CD4-positive, alpha-beta T cell (primary cell): Measurements from ENCODE around the gene NEGR1. TPM values are rescaled to one million over a fixed set of nuclear protein-coding genes. Genes with fewer than 3 reads are reported as not detected.

ENCODE experiments used
- ATAC-seq: fragments of 200-7000 bp; cut with Tn5 transposase; one replicate; pipeline ENCODE4 v1.10.0; 2022; ENCODE audit warnings: mild to moderate bottlenecking; ENCODE audit not compliant: poor library complexity
- CTCF ChIA-PET: fragments of 350-600 bp; sonication (Branson Sonifier 250); formaldehyde crosslinking; loops from one replicate; lab custom pipeline; 2021; ENCODE audit warnings: antibody characterized with exemption, inconsistent platforms; lab: Charles Lee
- POLR2A ChIA-PET: fragments of 350-600 bp; sonication (Branson Sonifier 250); formaldehyde crosslinking; loops from one replicate; lab custom pipeline; 2021; ENCODE audit warnings: antibody characterized with exemption, inconsistent platforms; lab: Charles Lee
- DNase-seq, 14 experiments: peaks; one replicate each; pipeline ENCODE4 v3.0.0-alpha.2; 2013 to 2020; ENCODE audit warnings: mixed read lengths in 2 of 14
- H3K27ac ChIP-seq, 2 donors: one replicate each; pipeline versions ENCODE4 v1.5.1 to v1.7.0; 2013; ENCODE audit warnings: low read length in 2 of 2, low read depth in 1 of 2, mild to moderate bottlenecking in 1 of 2
- H3K27me3 ChIP-seq, 2 experiments: 1 replicate in 1 of 2; 2 replicates in 1 of 2; pipeline versions ENCODE4 v1.6.1 to v1.7.0; 2013; ENCODE audit warnings: low read length in 2 of 2, control low read depth in 1 of 2, mild to moderate bottlenecking in 1 of 2, moderate library complexity in 1 of 2; ENCODE audit not compliant: insufficient read depth in 2 of 2, control insufficient read depth in 1 of 2
- H3K36me3 ChIP-seq: one replicate; pipeline ENCODE4 v1.6.1; 2013; ENCODE audit warnings: low read length, control low read depth; ENCODE audit not compliant: insufficient read depth
- H3K4me1 ChIP-seq: one replicate; pipeline ENCODE4 v1.6.1; 2013; ENCODE audit warnings: low read length, control low read depth; ENCODE audit not compliant: insufficient read depth
- H3K4me3 ChIP-seq: one replicate; pipeline ENCODE4 v1.5.1; 2013; ENCODE audit warnings: mild to moderate bottlenecking, low read length, moderate library complexity
- H3K9me3 ChIP-seq, 2 experiments: 1 replicate in 1 of 2; 2 replicates in 1 of 2; pipeline versions ENCODE4 v1.6.1 to v1.7.0; 2013; ENCODE audit warnings: low read length in 2 of 2, mild to moderate bottlenecking in 2 of 2, control low read depth in 1 of 2, moderate library complexity in 1 of 2; ENCODE audit not compliant: control insufficient read depth in 1 of 2, insufficient read depth in 1 of 2
- H3K27ac Mint-ChIP-seq: one replicate; pipeline ENCODE4 v1.8.0; 2020; ENCODE audit warnings: mixed read lengths
- H3K27me3 Mint-ChIP-seq: one replicate; pipeline ENCODE4 v1.8.0; 2021; ENCODE audit warnings: mixed read lengths
- H3K36me3 Mint-ChIP-seq: one replicate; pipeline ENCODE4 v1.8.0; 2021; ENCODE audit warnings: low read depth, mixed read lengths
- H3K4me1 Mint-ChIP-seq: one replicate; pipeline ENCODE4 v1.8.0; 2021; ENCODE audit warnings: low read depth, mixed read lengths
- H3K4me3 Mint-ChIP-seq: one replicate; pipeline ENCODE4 v1.8.0; 2020; ENCODE audit warnings: mild to moderate bottlenecking, mixed read lengths
- H3K9me3 Mint-ChIP-seq: one replicate; pipeline ENCODE4 v1.8.0; 2020; ENCODE audit warnings: mixed read lengths
- intact Hi-C, 2 experiments: fragments of 100-400 bp; cut with DNase I in 1 of 2; cut with micrococcal nuclease in 1 of 2; formaldehyde crosslinking; loops; one replicate each; pipeline versions ENCODE4 v1.15.1 to v1.9.0; 2023 to 2025; cut with DNase I, micrococcal nuclease
- total RNA-seq, 174 experiments: library from RNA in 2 of 174; stranded (reverse) in 2 of 174; gene quantifications; one replicate each; pipeline ENCODE4 v1.2.3 and lab custom pipeline; 2021 to 2026
- TF ChIP-seq, protein P1 (sequence below): fragments of 200-600 bp; IDR thresholded peaks from one replicate; pipeline ENCODE4 v1.8.0; 2022; ENCODE audit warnings: antibody characterized with exemption, mild to moderate bottlenecking

The NEGR1 gene
- total RNA-seq, 2 experiments from 2014 or later: 0.03 TPM

GRCh38 chr1:71689635-71690034 is 592.7 kb downstream of the NEGR1 start:
- POLR2A ChIA-PET: no interaction called here
- Histone ChIP-seq H3K27ac (no peak overlapping the region), H3K27me3 (no peaks in the 10 kb centered on the region), H3K4me1 (no peaks in the 10 kb centered on the region), H3K36me3 (no peaks in the 10 kb centered on the region), H3K4me3 (no peak overlapping the region), H3K9me3 (no peaks in the 10 kb centered on the region)
- TF ChIP-seq, protein P1, sequence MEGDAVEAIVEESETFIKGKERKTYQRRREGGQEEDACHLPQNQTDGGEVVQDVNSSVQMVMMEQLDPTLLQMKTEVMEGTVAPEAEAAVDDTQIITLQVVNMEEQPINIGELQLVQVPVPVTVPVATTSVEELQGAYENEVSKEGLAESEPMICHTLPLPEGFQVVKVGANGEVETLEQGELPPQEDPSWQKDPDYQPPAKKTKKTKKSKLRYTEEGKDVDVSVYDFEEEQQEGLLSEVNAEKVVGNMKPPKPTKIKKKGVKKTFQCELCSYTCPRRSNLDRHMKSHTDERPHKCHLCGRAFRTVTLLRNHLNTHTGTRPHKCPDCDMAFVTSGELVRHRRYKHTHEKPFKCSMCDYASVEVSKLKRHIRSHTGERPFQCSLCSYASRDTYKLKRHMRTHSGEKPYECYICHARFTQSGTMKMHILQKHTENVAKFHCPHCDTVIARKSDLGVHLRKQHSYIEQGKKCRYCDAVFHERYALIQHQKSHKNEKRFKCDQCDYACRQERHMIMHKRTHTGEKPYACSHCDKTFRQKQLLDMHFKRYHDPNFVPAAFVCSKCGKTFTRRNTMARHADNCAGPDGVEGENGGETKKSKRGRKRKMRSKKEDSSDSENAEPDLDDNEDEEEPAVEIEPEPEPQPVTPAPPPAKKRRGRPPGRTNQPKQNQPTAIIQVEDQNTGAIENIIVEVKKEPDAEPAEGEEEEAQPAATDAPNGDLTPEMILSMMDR: no peak
- ATAC-seq (no peak), DNase-seq (no peak)
- CTCF ChIA-PET: no interaction called here
- H3K27me3 Mint-ChIP-seq: no peaks in the 10 kb centered on the region
- no peak overlapping the region for H3K4me3 Mint-ChIP-seq
- H3K9me3 Mint-ChIP-seq: no peaks in the 10 kb centered on the region
- intact Hi-C loops: no loop called here
- no peak overlapping the region for H3K27ac Mint-ChIP-seq
- no peaks in the 10 kb centered on the region for H3K36me3 Mint-ChIP-seq
- H3K4me1 Mint-ChIP-seq: no peaks in the 10 kb centered on the region

GRCh38 chr1:71687376-71687775 is 595.0 kb downstream of the NEGR1 start:
- POLR2A ChIA-PET: no interaction called here
- ATAC-seq: no peak
- no peaks in the 10 kb centered on the region for H3K4me1 ChIP-seq

DNA sequence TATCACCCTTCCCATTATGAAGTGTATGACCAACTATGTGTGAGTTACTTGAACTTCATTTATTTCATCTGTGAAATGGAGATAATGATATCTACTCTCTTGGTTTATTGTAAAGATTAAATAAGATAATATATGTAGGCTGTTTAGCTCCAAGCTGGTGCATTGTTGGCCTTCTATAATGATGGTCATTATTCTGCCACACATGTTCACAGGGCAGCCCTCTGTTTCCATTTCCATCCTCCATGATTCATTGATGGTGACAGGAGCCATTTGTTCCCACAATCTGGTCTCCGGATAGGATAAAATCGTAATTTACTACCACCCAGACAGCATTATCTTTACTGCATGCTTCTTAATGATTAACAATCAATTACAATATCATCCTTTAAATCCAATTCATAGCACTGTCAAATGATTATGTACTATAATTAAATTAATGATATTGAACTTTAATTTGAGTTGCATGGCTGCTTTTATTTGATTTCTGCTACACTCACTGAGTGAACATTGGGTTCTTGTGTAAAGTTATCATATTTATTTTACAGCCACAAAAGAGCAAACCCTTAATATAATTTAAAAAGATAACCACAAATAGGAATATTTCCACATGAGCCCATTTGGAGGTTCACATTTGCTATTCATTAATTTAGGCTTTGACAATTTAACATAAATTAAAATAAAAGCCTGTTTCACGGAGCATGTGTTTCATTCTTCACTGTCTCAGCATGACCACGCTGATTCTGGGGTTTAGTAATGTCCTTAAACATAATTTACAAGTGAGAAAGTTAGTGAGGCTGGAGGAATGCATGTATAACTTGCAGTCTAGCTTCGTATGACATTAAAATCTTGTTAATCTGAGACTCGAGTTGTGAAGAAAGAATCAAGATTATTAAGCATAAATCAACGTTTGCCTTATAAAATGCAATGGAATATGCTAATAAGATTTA is 605.1 kb downstream of the NEGR1 start:
- no peaks in the 10 kb centered on the region for H3K9me3 Mint-ChIP-seq
- H3K9me3 ChIP-seq: peaks cover 0 to 4% of the 10 kb centered on the region in 2 experiments
- no peak overlapping the region for H3K4me3 Mint-ChIP-seq
- H3K27ac Mint-ChIP-seq: no peak overlapping the region
- TF ChIP-seq, protein P1: no peak
- H3K4me3 ChIP-seq: no peak overlapping the region
- no peaks in the 10 kb centered on the region for H3K4me1 Mint-ChIP-seq
- no peaks in the 10 kb centered on the region for H3K27me3 ChIP-seq
- DNase-seq: no peak
- ATAC-seq: no peak
- H3K4me1 ChIP-seq: no peaks in the 10 kb centered on the region
- H3K27me3 Mint-ChIP-seq: no peaks in the 10 kb centered on the region
- no peaks in the 10 kb centered on the region for H3K36me3 ChIP-seq
- ChIA-PET POLR2A (no interaction called here), CTCF (no interaction called here)
- no peaks in the 10 kb centered on the region for H3K36me3 Mint-ChIP-seq
- no peak overlapping the region for H3K27ac ChIP-seq
- intact Hi-C loops: no loop called here

More at GRCh38 chr1:71687376-71687775, 595.0 kb downstream of the NEGR1 start:
- no peak for DNase-seq
- no peak overlapping the region for H3K4me3 ChIP-seq
- intact Hi-C loops: no loop called here
- CTCF ChIA-PET: no interaction called here
- TF ChIP-seq, protein P1: no peak
- Mint-ChIP-seq H3K9me3 (no peaks in the 10 kb centered on the region), H3K4me3 (no peak overlapping the region), H3K27me3 (no peaks in the 10 kb centered on the region), H3K36me3 (no peaks in the 10 kb centered on the region), H3K4me1 (no peaks in the 10 kb centered on the region), H3K27ac (no peak overlapping the region)
- no peaks in the 10 kb centered on the region for H3K36me3 ChIP-seq
- no peak overlapping the region for H3K27ac ChIP-seq
- H3K9me3 ChIP-seq: no peaks in the 10 kb centered on the region
- no peaks in the 10 kb centered on the region for H3K27me3 ChIP-seq
